Measurements from ENCODE around the gene USP22. TPM values are rescaled to one million over a fixed set of nuclear protein-coding genes. Genes with fewer than 3 reads are reported as not detected.

USP22 gene
- total and polyA plus RNA-seq, 2 of the 4 experiments (the other 2 are of a cell fraction): 161 to 319 TPM

GRCh38 chr17:21066394-21066793 lies 23.6 kb upstream of the USP22 start:
- Histone ChIP-seq H2BK20ac (ENCODE audit: low read depth, low read length) (no peak overlapping the region), H3K23ac (ENCODE audit: low read depth, low read length) (no peak overlapping the region), H3K27me3 (ENCODE audit: control insufficient read depth, insufficient read depth, low read length) (peaks cover 3% of the 10 kb centered on the region; the same call in 1 of the 2 replicates), H3K9me3 (ENCODE audit: control insufficient read depth, insufficient read depth, low read length) (no peaks in the 10 kb centered on the region), H3K9ac (ENCODE audit: low read depth, low read length) (no peak overlapping the region), H2BK15ac (ENCODE audit: low read depth, low read length) (no peak overlapping the region), H4K5ac (ENCODE audit: low read depth, low read length) (no peak overlapping the region), H2BK120ac (ENCODE audit: low read depth, low read length) (no peak overlapping the region), H2AK5ac (ENCODE audit: low read depth, low read length) (no peak overlapping the region), H3K79me1 (ENCODE audit: low read depth in 1 of 2, low read length in 2 of 2) (no peaks in the 10 kb centered on the region), H2AK9ac (replicated peaks; ENCODE audit: low read depth, low read length, poor library complexity) (no peak overlapping the region), H4K8ac (ENCODE audit: low read depth in 2 of 2, low read length in 2 of 2) (no peak overlapping the region), H4K20me1 (ENCODE audit: insufficient read depth, low read length) (no peaks in the 10 kb centered on the region), H3K27ac (ENCODE audit: insufficient read depth, low read length) (no peak overlapping the region), H3K36me3 (ENCODE audit: control insufficient read depth, insufficient read depth, low read length) (no peaks in the 10 kb centered on the region), H3K4me2 (ENCODE audit: low read depth, low read length) (no peak overlapping the region), H3K18ac (ENCODE audit: low read depth, low read length) (no peak overlapping the region), H3K14ac (replicated peaks; ENCODE audit: low read depth, low read length) (no peak overlapping the region), H4K91ac (ENCODE audit: insufficient read depth, low read depth, low read length) (no peak overlapping the region), H3K56ac (ENCODE audit: extremely low read depth, insufficient read depth, low read length) (no peak overlapping the region), H3K9me1 (ENCODE audit: insufficient read depth, low read length) (no peaks in the 10 kb centered on the region), H3K4me1 (ENCODE audit: control insufficient read depth, insufficient read depth, low read length) (no peaks in the 10 kb centered on the region), H3K4me3 (ENCODE audit: insufficient read depth, low read depth, low read length) (no peak overlapping the region), H2BK5ac (ENCODE audit: low read depth, low read length, poor library complexity, severe bottlenecking) (no peak overlapping the region), H3K4ac (ENCODE audit: low read depth, low read length) (no peak overlapping the region), H2AFZ (replicated peaks; ENCODE audit: low read length, poor library complexity) (no peak overlapping the region)
- in situ Hi-C loops (cut with MboI; ENCODE audit: low sequenced_read_pairs): no loop called here
- WGBS, 2 experiments (ENCODE audit: extremely low coverage in 2 of 2, insufficient read length in 1 of 2): no CpG with 5 or more reads among the region's 2 CpGs
- BruUV-seq (replicated peaks): no TSS peak
- dilution Hi-C loops (cut with HindIII; ENCODE audit: low sequenced_read_pairs, unreplicated experiment): no loop called here
- intact Hi-C loops (cut with micrococcal nuclease): no loop called here
- DNase-seq (no peak), ATAC-seq (ENCODE audit: low read depth) (no peak)
- CTCF ChIA-PET: no interaction called here
- POLR2A ChIA-PET (ENCODE audit: unreplicated experiment): no interaction called here
- no peak for TF ChIP-seq FOS (IDR thresholded peaks at IDR 0.05; ENCODE audit: low read depth, low read length)
